ENCODE measurements around the gene ITGB4.

Gene ITGB4

DNA sequence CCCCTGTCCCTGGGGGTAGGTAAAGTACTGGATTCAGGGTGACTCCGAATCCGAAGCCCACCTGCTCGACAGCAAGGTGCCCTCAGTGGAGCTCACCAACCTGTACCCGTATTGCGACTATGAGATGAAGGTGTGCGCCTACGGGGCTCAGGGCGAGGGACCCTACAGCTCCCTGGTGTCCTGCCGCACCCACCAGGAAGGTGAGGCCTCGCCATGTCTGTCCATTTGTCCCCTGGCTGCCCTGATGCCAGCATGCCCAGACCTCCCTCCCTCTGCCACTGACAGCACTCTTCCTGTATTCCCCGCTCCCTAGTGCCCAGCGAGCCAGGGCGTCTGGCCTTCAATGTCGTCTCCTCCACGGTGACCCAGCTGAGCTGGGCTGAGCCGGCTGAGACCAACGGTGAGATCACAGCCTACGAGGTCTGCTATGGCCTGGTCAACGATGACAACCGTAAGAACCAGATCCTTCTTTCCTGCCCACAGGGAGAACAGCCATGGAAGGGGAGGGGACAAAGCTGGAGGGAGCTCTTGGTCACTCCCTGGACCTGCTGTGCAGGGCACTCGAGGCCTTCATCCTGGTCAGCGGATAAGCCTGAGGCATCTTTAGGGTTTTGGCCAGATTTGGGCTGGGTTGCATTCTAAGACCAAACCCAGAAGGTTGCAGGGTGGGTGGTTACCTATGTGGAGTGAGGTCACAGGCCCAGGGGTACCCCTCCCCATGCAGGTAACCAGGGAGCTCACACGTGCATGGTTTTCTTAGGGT lies 29.6 kb downstream of the ITGB4 start:
- no peak overlapping the region for H3K4me3 ChIP-seq
- no peaks in the 10 kb centered on the region for H3K9me3 ChIP-seq (replicated peaks in 1 of 11)
- H3K9ac ChIP-seq: no peak overlapping the region
- no peak overlapping the region for H3K27ac ChIP-seq
- H4K20me1 ChIP-seq: no peaks in the 10 kb centered on the region
- peaks cover 36 to 57% (median 51%) of the 10 kb centered on the region in 10 experiments for H3K4me1 ChIP-seq
- no peaks in the 10 kb centered on the region for H3K27me3 ChIP-seq
- no peak overlapping the region for H3K4me2 ChIP-seq
- H3K36me3 ChIP-seq: no peaks in the 10 kb centered on the region
- no peak for TF ChIP-seq Cebpa-rat (IDR thresholded peaks at IDR 0.05)

DNA sequence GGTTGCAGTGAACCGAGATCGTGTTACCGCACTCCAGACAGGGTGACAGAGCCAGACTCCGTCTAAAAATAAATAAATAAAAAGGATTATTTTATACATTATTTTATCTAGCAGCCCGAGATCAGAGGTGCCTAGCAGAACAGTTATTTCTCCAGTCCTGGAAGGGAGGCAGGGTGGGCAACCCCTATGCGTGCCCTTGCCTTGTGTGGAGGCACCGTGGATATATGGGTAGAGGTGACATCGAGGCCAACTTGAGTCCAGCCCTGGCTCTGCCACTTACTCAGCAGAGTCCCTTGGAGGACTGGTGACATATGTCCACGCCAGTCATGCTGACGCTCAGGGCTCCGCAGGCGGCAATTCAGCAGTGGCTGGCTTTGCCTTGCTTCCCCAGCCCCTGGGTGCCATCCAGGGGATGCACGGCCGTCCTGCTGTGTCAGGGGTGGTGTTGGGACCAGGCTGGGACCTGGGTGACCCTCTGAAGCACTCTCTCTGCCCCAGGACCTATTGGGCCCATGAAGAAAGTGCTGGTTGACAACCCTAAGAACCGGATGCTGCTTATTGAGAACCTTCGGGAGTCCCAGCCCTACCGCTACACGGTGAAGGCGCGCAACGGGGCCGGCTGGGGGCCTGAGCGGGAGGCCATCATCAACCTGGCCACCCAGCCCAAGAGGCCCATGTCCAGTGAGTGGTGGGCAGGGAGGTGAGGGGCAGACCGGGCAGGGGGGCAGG lies 30.6 kb downstream of the ITGB4 start:
- TF ChIP-seq Cebpa-rat (IDR thresholded peaks at IDR 0.05): no peak
- Histone ChIP-seq H3K27ac (no peak overlapping the region), H3K4me1 (peaks cover 46 to 63% (median 59%) of the 10 kb centered on the region in 10 experiments), H3K36me3 (peaks cover 0 to under 1% (median 0%) of the 10 kb centered on the region in 11 experiments; a peak in 1 of 22 replicates), H3K4me2 (no peak overlapping the region), H4K20me1 (no peaks in the 10 kb centered on the region), H3K9ac (no peak overlapping the region), H3K4me3 (no peak overlapping the region), H3K27me3 (no peaks in the 10 kb centered on the region), H3K9me3 (replicated peaks in 1 of 11) (no peaks in the 10 kb centered on the region)

DNA sequence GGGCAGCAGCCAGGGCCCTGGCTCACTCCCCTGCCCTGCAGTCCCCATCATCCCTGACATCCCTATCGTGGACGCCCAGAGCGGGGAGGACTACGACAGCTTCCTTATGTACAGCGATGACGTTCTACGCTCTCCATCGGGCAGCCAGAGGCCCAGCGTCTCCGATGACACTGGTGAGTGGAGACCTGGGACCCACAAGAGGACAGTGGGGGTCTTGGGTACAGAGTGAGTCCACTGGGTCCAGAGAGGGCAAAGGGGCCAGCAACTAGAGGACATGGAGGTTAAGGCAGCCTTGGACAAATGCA lies 31.1 kb downstream of the ITGB4 start:
- no peaks in the 10 kb centered on the region for H3K27me3 ChIP-seq
- H3K9ac ChIP-seq: no peak overlapping the region
- peaks cover 47 to 59% (median 57%) of the 10 kb centered on the region in 10 experiments for H3K4me1 ChIP-seq
- H3K27ac ChIP-seq: no peak overlapping the region
- H3K9me3 ChIP-seq (replicated peaks in 1 of 11): no peaks in the 10 kb centered on the region
- no peaks in the 10 kb centered on the region for H4K20me1 ChIP-seq
- no peak overlapping the region for H3K4me3 ChIP-seq
- H3K4me2 ChIP-seq: 0 out of 22 replicates have a peak overlapping the region, but pooled peaks of 1 of the 11 experiments have one; percentile 5
- no peak for TF ChIP-seq Cebpa-rat (IDR thresholded peaks at IDR 0.05)
- peaks cover 0 to 6% (median under 1%) of the 10 kb centered on the region in 11 experiments; a peak in 7 of 22 replicates for H3K36me3 ChIP-seq

DNA sequence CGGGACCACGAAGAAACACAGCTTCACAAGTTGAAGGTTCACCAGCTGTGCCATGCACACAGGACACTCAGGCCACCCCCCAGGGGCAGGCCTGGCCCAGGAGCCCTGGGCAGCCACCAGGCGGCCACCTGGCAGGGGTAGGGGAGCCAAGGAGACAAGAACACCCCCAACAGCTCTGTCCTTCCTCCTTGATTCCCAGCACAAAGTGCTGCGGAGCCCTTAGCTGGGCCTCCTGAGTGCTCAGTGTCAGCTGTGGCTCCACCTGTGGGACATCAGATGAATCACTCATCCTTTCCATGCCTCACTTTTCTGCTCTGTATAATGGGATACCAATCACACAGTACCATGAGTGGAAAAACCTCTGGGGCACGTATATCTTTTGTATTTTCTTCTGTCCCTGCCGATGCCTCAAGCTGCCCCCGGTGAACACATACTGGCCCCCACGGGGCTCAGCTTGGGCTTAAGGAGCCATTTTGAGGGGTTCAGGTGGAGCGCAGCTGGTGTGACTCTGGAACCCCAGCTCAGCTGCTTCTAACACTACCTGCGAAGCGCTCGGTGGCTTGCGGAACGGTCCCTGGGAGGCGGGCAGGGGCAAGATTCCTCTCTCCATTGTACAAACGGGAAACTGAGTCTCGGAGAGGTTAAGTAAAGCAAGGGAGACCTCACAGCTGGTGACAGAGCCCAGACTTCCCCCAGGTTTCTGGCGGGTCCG lies 31.7 kb downstream of the ITGB4 start:
- no peaks in the 10 kb centered on the region for H3K27me3 ChIP-seq
- H3K9me3 ChIP-seq (replicated peaks in 1 of 11): no peaks in the 10 kb centered on the region
- H3K36me3 ChIP-seq: peaks cover 2 to 12% (median 6%) of the 10 kb centered on the region in 11 experiments; a peak in 15 of 22 replicates
- H4K20me1 ChIP-seq: no peaks in the 10 kb centered on the region
- no peak for TF ChIP-seq Cebpa-rat (IDR thresholded peaks at IDR 0.05)
- peaks cover 43 to 55% (median 52%) of the 10 kb centered on the region in 10 experiments for H3K4me1 ChIP-seq
- H3K4me2 ChIP-seq: peak overlapping the region; percentile 73 to 97 (median 91)
- H3K9ac ChIP-seq: peak overlapping the region; percentile 70 to 85 (median 82)
- peak overlapping the region; percentile 50 to 88 (median 80); a peak in 21 of 22 replicates for H3K27ac ChIP-seq
- H3K4me3 ChIP-seq: peak overlapping the region; percentile 53 to 70 (median 58)

DNA sequence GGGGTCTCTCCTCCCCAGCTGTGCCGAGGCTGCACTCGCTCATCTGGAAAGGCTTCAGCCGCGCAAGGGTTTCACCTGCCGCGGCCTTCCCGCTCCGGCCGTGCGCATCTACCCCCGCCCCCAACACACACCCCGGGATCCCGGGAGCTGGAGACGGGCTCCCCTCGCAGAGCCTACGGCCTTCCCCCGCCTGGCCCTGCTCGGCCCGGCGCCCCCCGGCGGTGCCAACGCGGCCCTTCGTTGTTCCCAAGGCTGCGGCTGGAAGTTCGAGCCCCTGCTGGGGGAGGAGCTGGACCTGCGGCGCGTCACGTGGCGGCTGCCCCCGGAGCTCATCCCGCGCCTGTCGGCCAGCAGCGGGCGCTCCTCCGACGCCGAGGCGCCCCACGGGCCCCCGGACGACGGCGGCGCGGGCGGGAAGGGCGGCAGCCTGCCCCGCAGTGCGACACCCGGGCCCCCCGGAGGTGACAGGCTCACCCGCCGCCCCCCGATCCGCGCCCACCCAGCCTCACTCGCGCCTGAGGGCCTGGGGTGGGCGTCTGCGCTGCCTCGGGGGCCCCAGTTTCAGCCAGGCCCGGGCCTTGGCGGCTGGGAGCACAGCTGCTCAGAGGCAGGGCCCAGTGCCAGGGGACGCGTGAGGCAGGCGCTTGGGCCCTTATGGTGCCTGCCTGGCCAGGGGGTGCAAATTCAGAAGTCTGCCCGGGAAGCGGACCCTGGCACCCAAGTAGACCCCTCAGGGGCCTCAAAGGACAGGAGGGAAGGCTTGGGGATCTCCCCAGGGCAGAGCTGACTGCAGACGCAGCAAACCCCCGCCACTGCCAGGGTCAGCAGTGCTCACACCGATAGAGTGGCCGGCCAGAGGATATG lies 32.5 kb downstream of the ITGB4 start:
- peak overlapping the region; percentile 53 to 70 (median 58) for H3K4me3 ChIP-seq
- H3K4me2 ChIP-seq: peak overlapping the region; percentile 73 to 97 (median 91)

DNA sequence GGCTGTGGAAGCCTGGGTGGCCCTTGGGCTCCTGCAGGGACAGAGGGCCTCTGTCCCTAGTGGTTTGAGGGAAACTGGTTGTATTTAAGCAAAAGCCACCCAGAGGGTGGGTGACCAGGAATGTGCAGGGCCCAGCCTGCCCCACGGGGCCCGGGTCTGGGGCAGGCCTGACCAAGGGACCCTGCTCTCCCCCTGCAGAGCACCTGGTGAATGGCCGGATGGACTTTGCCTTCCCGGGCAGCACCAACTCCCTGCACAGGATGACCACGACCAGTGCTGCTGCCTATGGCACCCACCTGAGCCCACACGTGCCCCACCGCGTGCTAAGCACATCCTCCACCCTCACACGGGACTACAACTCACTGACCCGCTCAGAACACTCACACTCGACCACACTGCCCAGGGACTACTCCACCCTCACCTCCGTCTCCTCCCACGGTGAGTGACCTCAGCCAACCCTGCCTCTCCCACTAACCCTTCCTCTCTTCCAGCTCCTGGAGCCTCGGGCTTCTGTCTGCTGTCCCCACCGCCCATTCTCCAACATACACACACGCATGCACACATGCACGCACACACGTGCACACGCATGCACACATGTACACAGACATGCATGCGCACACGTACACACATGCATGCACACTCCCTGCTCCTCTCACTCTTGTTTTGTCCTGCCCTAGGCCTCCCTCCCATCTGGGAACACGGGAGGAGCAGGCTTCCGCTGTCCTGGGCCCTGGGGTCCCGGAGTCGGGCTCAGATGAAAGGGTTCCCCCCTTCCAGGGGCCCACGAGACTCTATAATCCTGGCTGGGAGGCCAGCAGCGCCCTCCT lies 33.3 kb downstream of the ITGB4 start:
- TF ChIP-seq Cebpa-rat (IDR thresholded peaks at IDR 0.05): no peak
- no peaks in the 10 kb centered on the region for H4K20me1 ChIP-seq
- no peaks in the 10 kb centered on the region for H3K9me3 ChIP-seq (replicated peaks in 1 of 11)
- peaks cover 40 to 50% (median 45%) of the 10 kb centered on the region in 10 experiments for H3K4me1 ChIP-seq
- peak overlapping the region; percentile 70 to 85 (median 82) for H3K9ac ChIP-seq
- no peaks in the 10 kb centered on the region for H3K27me3 ChIP-seq
- H3K27ac ChIP-seq: peak overlapping the region; percentile 50 to 88 (median 80); a peak in 20 of 22 replicates
- peaks cover 8 to 23% (median 11%) of the 10 kb centered on the region in 11 experiments; a peak in 16 of 22 replicates for H3K36me3 ChIP-seq
- peak overlapping the region; percentile 73 to 97 (median 91) for H3K4me2 ChIP-seq
- H3K4me3 ChIP-seq: peak overlapping the region in 3 of 10 experiments; percentile 60 to 70 (median 61); a peak in 7 of 20 replicates

More for the DNA sequence above, 32.5 kb downstream of the ITGB4 start:
- TF ChIP-seq Cebpa-rat (IDR thresholded peaks at IDR 0.05): no peak
- Histone ChIP-seq H3K4me1 (peaks cover 43 to 55% (median 51%) of the 10 kb centered on the region in 10 experiments), H3K27ac (peak overlapping the region; percentile 50 to 88 (median 80); a peak in 21 of 22 replicates), H3K36me3 (peaks cover 8 to 19% (median 11%) of the 10 kb centered on the region in 11 experiments; a peak in 16 of 22 replicates), H4K20me1 (no peaks in the 10 kb centered on the region), H3K27me3 (no peaks in the 10 kb centered on the region), H3K9me3 (replicated peaks in 1 of 11) (no peaks in the 10 kb centered on the region), H3K9ac (peak overlapping the region; percentile 70 to 85 (median 82))

DNA sequence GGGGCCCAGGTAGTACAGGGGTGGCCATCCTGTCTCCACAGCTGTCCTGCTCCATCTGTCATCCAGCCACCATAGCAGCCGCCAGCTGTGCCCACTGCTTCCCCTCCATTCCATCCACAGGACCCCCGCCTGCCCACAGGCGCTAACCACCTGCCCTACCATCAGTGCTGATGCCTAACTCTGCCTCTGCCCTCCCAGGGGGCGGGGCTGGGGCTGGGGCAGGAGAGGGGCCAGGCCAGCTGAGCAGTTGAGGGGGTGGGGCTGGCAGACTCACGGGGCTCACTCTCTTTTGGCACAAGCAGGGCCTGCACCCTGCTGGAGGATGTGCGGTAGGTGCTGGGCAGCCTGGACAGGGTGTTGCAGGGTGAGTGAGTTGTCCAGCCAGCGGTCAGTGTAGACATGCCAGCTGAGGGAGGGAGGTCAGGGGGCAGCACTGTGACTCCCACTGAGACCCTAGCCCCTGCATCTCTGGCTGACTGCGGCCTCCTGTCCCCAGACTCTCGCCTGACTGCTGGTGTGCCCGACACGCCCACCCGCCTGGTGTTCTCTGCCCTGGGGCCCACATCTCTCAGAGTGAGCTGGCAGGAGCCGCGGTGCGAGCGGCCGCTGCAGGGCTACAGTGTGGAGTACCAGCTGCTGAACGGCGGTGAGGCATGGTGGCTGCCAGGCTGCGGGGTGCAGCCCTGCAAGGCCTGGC lies 34.1 kb downstream of the ITGB4 start:
- peak overlapping the region in 10 of 11 experiments; percentile 33 to 81 (median 48); a peak in 18 of 22 replicates for H3K9ac ChIP-seq
- H3K9me3 ChIP-seq (replicated peaks in 1 of 11): no peaks in the 10 kb centered on the region
- no peaks in the 10 kb centered on the region for H3K27me3 ChIP-seq
- H4K20me1 ChIP-seq: no peaks in the 10 kb centered on the region
- H3K36me3 ChIP-seq: peaks cover 8 to 24% (median 12%) of the 10 kb centered on the region in 11 experiments; a peak in 16 of 22 replicates
- H3K4me3 ChIP-seq: no peak overlapping the region
- H3K4me2 ChIP-seq: peak overlapping the region; percentile 73 to 97 (median 91)
- H3K4me1 ChIP-seq: peaks cover 34 to 42% (median 39%) of the 10 kb centered on the region in 10 experiments
- no peak for TF ChIP-seq Cebpa-rat (IDR thresholded peaks at IDR 0.05)
- H3K27ac ChIP-seq: peak overlapping the region in 8 of 11 experiments; percentile 19 to 72 (median 49); a peak in 14 of 22 replicates
